Activated naive CD4-positive, alpha-beta T cell (primary cell): ENCODE data around the gene TPBGL.

Experiments
- DNase-seq, 4 experiments: peaks; one replicate each; lab custom pipeline; 2025; lab: John Stamatoyannopoulos, UW

Gene TPBGL

DNA sequence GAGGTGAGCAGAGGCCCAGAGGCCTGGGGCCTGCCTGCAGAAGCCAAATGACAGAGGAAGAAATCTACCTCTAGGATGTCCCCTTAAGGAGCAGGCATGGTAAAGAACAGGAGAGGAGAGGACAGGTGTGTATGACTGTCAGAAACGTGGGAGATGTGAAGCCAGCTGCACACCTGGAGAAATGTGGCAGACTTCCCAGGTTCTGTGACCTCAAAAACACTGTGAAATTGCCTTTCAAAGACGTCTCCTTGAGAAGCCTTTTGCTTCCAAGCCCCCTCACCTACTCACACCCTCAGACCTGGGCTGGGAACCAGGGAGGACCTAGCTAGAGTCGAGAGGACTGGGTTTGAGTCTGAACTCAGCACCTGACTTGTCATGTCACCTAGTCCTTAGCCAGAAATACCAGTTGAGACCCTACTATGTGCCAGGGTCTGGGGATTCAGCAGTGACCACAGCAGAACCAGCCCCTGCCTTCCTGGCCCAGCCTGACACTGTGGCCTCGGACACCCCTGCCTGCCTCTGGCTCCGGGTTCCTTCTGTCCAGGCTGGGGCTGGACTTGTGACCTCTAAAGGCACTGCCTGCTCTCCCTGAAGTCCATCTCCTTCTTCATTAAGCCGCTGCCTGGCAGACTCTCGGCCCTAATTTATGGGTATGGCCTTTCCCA lies 5.6 kb downstream of the TPBGL start:
- DNase-seq, result no peak

GRCh38 chr11:75246671-75247350 lies 6.2 kb downstream of the TPBGL start:
- DNase-seq, result no peak

DNA sequence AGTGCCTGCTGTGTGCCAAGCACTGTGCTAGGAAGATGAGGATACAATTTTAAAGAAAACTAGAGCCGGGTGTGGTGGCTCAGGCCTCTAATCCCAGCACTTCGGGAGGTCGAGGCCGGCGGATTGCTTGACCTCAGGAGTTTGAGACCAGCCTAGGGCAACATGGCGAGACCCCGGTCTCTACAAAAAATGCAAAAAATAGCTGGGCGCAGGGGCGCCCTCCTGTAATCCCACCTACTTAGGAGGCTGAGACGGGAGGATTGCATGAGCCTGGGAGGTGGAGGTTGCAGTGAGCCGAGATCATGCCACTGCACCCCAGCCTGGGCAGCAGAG lies 8.3 kb downstream of the TPBGL start:
- no peak for DNase-seq

- DNase-seq, result no peak
These were observed 9.1 kb downstream of the TPBGL start for GRCh38 chr11:75249704-75250103.

- no peak for DNase-seq
These were observed 13.8 kb downstream of the TPBGL start for GRCh38 chr11:75254326-75254725.

- DNase-seq, result no peak
These were observed 20.0 kb downstream of the TPBGL start for GRCh38 chr11:75260396-75261170.

DNA sequence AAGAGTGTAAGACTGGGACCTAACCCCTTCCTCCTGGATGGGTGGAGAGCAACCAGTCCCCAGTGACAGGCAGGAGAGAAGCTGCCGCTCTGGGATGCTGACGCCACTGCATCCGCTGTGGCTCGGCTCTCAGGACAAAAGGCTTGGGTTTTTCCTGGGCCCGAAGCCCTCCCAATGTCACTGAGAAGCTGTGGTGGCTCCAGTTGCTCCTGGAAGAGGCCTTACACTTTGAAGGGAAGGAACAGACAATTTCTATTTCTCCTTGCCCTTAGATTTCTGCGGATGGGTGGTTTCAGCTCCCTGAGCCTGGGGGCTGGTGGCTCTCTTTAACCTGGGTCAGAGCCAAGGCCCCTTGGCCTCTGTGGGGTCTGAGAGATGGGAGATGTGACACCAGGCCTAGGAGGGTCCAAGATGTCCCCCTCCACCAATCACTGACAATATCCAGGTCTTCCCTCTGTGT lies 21.4 kb downstream of the TPBGL start:
- DNase-seq, result no peak

DNA sequence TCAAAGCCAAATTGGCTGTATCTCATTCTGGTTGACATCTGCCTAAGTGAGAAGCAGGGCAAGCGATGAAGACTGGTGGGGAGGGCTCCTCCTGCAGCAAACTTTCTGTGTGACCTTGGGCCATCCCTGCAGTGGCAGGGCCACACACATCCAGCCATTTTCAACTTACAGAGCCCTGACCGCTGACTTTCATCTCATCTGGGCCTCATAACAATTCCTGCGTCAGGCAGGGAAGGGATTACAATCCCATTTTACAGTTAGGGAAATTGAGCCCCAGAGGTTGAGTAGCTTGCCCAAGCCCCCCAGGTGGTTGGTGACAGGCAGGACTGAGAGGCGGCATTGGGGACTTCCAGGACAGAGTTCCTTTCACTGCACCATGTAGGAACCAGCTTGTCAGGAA lies 21.9 kb downstream of the TPBGL start:
- DNase-seq, result no peak

DNA sequence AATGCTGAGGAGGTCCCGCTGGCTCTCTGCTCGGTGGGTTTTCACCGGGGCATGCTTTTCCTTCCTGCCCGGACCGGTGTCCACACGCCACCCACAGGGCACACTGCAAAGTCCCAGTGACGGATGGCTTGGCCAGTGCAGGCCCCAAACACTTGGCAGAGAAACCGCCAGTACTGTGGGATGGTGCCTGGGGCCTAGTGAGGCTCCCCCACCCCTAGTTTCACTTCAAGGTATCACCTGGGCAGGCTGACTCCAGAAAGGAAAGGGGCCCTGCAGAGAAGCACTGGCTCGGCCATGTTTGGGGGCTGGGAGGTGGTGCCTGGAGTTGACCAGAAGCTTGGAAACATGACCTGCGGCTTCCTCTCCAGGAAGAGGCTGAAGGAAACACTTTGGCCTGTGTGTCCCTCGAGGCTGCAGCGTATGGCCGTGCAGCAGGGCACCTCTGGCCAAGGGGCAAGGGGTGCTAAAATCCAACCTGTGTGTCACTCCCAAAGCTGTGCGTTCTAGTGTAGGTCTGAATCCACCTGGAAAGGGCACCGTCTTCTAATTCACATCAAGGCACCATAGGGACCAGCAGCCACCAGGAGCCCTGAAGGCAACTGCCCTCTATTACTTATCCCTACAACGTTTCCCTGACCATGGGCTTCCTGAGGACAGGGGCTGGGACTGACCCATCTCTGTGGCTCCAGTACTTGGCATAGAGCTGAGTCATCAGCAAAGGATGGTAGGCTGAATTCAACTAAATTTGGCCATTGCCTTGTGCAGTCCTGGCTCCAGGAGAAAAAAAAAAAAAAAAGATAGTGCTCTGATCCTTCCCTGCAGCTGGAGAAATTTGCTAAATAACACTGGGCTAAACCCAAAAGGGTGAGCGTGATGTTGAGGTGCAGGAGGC lies 22.6 kb downstream of the TPBGL start:
- no peak for DNase-seq

DNA sequence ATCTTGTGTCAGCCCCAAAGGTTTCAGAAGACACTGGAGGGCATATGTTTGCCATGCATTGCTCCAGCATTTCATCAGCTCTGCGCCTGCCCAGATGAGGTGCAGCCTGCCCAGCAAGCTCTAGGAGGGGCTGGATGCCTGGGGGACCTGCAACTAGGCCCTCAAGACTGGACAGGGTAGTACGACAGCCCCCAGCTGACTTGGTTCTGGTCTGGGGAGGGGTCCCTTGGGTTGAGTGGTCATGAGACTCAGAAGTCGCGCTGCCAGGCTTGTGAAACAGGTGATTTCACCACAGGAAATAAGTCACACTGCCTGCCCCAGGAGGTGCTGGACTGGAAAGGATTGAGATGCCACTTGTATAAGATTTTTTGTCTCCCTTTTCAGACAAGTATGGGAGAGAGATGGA lies 23.4 kb downstream of the TPBGL start:
- DNase-seq, result no peak

GRCh38 chr11:75264356-75264755 lies 23.8 kb downstream of the TPBGL start:
- DNase-seq, result no peak

- DNase-seq, result no peak
These were observed 24.4 kb downstream of the TPBGL start for GRCh38 chr11:75264971-75265370.

DNA sequence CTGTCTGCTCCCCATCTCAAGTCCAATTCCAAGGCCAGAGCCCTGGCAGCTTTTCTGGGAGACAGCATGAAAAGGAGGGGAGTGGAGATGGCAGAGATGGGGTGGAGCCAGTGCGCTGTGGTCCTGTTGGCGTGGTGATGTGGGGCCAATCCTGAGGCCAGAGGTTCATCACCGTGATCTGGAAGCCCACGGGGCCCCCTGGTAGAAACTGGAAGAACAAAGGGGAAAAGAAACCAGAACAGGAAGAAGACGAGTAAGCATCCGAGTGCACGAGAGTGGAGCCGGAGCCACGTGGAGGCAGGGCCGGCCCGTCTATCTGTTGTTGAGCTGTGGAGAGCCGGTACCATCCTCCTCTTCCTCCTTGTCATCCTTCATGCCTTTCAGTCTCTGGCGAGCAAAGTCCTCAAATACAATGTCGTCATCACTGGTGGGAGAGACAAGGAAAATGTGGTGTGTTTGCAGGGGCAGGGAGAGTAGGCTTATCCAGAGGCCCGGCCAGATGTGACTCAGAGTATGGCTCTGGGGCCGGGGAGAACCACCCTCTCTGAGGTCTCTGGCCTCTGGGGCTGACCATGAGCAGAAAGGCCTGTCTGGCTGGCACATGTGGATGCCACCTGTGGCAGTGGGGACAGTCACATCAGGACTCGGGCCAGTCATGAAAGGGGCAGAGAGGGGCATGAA lies 25.4 kb downstream of the TPBGL start:
- no peak for DNase-seq

- DNase-seq, result no peak
These were observed 26.8 kb downstream of the TPBGL start for GRCh38 chr11:75267171-75267970.

DNA sequence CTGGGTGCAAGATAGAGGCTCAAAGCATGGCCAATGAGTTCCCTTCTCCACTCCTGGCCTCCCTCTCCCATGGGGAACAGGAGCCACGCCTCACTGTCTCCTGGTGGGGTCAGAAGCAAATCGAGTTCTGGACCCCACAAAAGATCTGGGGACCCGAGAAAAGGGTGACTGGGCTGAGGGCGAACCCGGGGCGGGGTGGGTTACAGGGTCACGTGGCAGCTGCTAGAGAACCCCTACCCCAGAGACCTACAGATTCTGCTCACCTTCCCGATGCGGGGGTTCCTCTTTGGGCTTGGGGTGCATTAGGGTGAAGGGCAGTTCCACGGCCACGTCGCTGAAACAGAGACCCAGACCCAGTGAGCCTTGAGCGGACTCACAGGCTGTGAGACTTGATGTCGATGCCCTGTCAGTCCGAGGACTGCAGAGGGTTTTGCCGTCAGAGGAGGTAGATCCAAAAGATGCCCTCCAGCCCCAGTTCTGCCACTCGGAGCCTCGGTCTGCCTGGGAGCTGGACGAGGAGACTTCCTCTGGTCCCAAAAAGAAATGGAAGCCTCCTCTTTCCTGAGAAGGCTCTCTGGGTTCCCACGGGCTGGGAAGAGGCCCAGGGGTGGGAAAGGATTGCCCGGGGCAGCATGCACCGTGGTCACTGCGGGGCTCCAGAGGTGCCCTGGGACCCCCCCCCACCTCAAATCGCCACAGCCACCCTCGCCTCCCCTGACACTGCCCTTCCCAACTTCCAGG lies 28.2 kb downstream of the TPBGL start:
- no peak for DNase-seq

DNA sequence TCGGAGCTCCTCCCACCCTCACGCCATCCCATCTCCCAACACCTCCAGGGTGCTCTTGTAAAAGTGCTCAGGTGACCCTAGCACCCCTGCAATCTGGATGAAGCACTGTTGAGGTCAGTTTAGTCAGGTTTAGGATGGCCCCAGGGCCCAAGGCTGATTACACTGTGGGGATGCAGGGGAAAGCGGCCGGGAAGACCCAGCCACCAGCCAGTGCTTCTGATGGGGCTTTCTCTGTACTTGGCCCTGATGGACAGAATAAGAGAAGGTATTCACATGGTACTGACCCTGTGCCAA lies 28.7 kb downstream of the TPBGL start:
- DNase-seq, result no peak

GRCh38 chr11:75269896-75270295 lies 29.3 kb downstream of the TPBGL start:
- no peak for DNase-seq

DNA sequence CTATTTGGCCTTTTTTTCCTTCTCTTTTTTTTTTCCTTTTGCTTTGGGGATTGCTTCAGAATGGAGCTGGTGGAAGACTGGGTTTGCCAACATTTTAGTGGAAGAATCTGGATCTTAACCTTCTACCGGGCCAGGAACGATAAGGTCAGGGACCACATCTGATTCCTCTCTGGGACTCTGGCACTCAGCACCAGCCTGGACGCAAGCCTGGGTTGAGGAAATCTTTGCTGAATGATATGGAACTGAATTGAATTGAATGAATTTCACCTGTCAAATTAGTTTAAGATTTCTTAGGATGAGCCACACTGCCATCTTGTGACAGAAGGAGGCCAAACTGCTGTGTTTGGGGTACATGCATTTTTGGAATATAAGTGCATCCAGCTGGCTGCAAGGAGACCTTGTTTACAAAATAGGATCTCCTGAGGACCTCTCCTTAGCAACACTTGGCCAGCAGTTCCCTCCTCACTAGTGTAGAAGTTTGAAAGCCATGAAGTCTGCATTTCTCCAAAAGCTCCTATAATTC lies 30.4 kb downstream of the TPBGL start:
- no peak for DNase-seq

GRCh38 chr11:75271730-75272129 lies 31.2 kb downstream of the TPBGL start:
- no peak for DNase-seq

DNA sequence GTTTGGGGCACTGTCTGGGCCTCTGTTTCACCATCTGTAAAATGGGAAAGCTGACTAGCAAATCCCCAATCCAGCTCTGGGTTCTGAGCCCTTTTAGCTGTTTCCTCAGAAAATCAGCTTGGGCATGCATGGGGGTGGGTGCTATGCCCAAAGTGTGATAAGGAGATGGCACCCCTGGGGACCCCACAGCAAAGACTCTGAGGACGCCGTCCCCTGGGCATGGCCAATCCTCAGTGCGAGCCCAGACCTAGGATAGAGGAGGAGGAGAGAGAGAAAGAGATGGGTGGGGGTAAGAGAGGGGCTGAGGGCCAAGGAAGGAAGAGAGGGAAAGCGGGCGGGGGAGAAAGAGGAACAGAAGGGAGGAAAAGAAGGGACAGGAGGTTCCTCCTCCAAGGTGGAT lies 31.8 kb downstream of the TPBGL start:
- no peak for DNase-seq
